KBM-7 (cell line): ENCODE results near the gene SAMD4A.

Source experiments
- DNase-seq: peaks from one replicate; pipeline ENCODE4 v3.0.0-alpha.2; 2015
- in situ Hi-C: fragments of 300-500 bp; cut with MboI; formaldehyde crosslinking; loops from 2 replicates; pipeline ENCODE4 v1.14.3; 2020; ENCODE audit warnings: low sequenced_read_pairs, low pct_unique_long_range_greater_than_20kb, mixed read lengths

The SAMD4A gene

DNA sequence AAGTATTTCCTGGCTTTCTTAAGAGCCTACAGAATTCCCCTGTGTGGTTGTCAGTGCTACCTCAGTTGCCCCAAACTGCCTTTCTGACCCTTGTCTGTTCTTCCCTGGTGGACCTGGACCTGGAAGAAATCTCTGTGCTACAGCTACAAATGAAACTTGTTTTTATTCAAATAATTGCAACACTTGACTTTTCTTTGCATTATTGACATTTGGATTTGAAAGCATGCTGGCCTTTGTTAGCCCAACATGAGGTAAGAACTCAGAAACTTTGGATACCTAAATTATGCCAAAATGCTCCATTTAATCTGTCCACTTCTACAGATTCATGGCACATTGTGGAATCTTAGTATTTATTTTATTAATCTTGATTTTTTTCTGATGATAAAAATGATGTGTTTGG is 142.9 kb downstream of the SAMD4A start:
- in situ Hi-C loops, result no loop called here

GRCh38 chr14:54711312-54711711 is 144.4 kb downstream of the SAMD4A start:
- in situ Hi-C loops, result no loop called here
- no peak for DNase-seq

More for the DNA sequence above, 142.9 kb downstream of the SAMD4A start:
- no peak for DNase-seq

DNA sequence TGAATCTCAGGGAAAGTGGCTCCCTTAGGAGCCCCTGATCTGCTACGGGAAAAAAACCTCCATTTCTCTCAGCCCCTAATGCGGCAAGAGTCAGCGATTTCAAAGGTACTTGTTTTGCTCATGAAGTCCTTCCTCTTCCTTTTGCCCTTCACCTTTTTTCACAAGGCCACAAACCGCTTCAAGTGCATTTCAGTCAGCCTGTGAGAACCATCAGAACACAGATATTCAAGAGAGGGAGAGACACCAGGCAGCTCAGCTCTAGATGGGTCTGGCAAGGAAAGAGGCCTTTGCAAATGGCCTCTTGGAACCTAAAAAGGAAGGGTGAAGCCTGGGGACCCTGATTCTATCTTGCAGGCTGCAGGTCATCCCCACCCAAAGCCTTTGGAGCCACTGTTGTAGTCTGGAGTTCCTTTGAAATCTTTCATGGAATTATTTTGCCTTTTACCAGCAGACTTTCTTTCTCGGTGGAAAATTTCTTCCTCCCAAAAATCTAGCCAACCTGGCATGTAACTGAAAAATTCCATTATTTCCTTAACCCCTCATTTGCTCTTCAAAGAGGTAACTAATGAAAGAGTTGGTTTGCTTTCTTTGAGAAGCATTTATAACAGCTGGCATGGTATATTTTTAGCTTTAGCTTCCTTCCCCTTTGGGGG is 145.0 kb downstream of the SAMD4A start:
- in situ Hi-C loops, result no loop called here
- no peak for DNase-seq

DNA sequence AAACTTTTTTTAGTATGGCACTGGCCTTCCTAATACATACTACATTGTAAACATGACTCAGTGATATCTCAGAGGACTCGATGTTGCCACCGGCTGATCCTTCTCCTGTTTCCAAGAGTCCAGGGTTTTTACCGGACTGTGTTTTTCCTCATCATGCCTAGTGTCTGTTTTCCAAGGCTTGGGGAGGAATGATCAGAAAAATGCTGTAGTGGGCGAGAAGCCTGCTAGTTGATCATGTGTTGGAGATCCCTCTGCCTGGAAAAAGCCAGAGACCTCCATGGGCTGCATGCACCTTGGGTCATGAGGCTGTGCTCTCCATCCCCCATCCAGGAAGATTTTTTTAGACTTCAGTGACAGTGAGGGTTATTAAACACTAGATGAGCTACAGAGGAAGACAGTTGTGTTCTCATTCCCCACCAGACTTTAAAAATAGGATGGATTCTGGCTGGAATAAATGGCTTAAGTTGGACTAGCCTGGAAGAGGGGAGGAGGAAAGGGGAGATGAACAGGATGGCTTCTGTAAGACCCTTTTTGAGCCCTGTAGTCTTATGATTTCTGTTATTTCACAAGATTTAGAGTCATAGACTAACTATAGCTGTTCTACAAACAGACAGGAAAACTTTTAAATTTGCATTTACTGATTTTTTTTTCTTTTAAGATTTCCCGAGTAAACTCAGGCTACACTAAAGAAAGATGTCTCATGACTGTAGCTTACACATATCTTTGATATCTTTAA is 145.7 kb downstream of the SAMD4A start:
- DNase-seq, result peak; percentile 26
- in situ Hi-C loops, result no loop called here

DNA sequence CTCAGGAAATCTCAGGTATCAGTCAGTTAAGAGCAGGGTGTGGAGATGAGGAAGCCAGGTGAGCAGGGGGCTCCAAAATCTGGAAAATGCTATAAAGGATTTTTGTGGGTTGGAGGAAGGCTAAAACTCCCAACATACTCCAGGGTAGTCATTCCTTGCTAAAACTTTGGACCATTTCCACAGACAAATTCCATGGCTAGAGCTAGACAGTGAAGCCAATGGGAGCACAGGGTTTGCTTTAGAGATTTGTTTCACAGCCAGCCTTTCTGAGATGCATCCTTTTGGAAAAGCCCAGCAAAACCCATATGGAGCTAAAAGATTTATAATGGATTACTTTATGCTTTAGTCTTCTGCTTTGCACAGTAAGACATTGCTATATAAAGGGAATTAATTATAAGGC is 146.5 kb downstream of the SAMD4A start:
- in situ Hi-C loops, result no loop called here
- no peak for DNase-seq

DNA sequence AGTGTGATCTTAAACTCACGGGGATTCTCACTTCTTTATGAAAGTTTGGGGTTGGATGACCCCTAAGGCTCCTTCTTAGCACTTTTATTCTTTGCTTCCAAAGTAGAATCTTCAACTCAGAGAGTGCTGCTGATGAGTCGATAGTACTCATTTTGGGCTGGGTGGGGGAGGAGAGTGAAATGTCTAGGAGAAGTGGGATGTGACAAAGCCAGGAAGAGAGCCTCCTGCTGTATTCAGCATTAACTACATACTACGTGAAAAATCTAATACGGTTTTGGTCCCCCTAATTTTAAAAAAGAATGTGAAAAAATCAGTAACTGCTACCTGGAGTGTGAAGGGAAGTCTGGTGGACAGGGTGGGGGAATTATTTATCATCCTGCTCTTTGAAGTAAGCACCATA is 148.3 kb downstream of the SAMD4A start:
- in situ Hi-C loops, result no loop called here

GRCh38 chr14:54715811-54716210 is 148.9 kb downstream of the SAMD4A start:
- in situ Hi-C loops, result no loop called here
- no peak for DNase-seq

More for the DNA sequence above, 148.3 kb downstream of the SAMD4A start:
- DNase-seq, result no peak

GRCh38 chr14:54716862-54717261 is 149.9 kb downstream of the SAMD4A start:
- in situ Hi-C loops, result no loop called here
- DNase-seq, result no peak

GRCh38 chr14:54718046-54718445 is 151.1 kb downstream of the SAMD4A start:
- no peak for DNase-seq
- in situ Hi-C loops, result no loop called here

DNA sequence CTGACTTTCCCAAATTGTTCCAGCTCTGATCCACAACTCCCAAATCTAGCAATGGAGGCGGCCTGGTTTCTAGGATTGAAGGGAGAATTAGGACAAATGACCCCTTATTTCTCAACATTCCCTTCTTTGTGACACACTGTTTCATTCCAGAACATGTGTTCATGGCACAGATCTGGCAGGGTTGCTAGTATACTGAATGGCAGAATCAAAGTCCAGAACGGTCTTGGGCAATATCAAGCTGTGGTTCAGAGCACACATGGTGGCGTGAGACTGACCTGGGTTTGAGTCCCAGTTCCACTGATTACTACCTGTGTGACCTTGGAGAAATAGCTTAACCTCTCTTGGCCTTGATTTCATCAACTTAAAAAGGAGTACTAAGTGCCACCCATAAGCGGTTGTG is 152.5 kb downstream of the SAMD4A start:
- no peak for DNase-seq
- in situ Hi-C loops, result no loop called here

GRCh38 chr14:54722791-54723432 is 156.0 kb downstream of the SAMD4A start:
- in situ Hi-C loops, result no loop called here
- DNase-seq, result peak; percentile 48

GRCh38 chr14:54724123-54724522 is 157.2 kb downstream of the SAMD4A start:
- DNase-seq, result no peak
- in situ Hi-C loops, result no loop called here

DNA sequence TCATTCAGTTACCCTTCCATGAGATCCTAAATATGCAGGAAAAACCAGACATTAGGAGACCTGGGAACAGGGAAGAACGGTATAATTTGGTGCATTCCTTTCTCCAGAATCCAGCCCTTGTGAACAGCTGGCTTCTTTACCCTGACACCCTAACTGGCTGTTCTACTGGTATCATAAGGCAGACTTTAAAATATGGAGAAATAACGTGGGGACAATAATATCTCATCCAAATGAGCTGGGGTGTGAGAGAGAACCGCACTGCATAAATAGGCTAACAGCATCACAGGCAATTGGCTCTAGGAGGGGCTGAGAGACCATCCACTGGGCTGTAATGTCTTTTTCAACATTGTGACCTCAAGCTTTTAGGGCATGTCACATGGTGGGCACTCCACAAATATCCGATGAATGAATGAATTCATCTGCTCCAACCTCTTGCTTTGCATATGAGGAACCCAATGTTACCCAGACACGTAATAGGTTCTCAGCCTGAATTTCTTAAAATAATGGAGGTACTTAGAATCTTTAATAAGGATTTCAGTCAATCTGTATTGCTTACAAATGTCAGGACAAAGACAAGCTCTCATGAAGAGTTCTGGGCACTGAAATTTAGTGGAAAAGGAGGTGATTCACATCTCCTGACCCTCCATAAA is 157.9 kb downstream of the SAMD4A start:
- in situ Hi-C loops, result no loop called here
- DNase-seq, result no peak

- DNase-seq, result no peak
- in situ Hi-C loops, result no loop called here
These were observed 159.1 kb downstream of the SAMD4A start for GRCh38 chr14:54725998-54726397.

DNA sequence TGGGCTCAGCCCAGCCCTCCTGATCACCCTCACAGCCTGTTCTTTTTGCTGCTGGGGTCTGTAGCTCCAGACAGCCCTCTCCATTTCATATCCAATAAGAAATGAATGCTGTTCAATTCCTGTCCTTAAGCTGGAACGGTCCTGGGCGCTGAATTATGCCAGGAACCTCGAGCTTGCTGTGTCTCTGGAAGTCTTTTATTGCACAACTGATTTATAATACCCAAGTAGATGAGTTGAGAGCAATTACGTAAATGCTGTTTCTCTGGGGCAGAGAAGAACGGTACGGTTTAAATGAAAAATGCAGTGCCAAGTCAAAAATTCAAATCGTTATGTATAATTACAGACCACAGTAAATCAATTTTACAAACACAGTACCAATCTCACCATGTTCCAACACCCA is 161.0 kb downstream of the SAMD4A start:
- no peak for DNase-seq
- in situ Hi-C loops, result no loop called here

DNA sequence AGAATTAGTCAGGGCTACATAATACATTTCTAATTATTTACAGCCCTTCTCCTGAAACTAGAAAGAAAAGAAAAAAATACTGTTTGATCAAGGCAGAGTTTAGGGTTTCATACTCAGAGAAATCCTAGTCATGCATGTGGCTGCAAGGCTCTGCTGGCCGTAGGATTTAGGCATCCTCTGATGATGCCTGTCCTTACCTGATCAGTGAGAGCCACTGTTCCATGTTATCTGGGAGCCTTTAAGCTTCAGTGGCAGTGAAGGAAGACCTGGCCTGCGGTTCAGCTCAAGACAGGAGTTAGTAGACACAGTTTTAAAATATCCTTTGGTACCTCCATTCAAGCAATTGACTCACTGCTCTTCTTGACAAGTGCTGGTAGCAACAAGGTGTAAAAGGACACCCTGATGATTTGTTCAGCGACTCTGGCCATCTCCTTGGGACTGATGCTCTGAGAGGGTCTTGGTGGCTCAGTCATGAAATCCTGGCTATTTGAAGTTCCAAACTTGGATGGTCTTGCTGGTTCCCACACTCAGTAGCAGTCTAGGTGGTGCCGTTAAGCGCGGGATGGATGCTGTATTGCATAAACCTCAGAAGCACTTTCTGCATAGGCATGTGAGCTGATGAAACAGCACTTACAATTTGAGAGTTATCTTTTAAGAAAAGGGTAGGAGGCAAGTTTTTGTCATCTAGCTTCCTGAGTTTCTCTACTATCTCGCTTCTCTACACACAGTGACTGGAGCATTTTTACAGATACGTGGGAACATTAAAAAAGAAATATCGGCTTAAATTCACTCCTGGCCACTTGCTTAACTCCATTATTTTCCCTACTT is 162.0 kb downstream of the SAMD4A start:
- in situ Hi-C loops, result no loop called here
- DNase-seq, result no peak

- in situ Hi-C loops, result no loop called here
These were observed 163.4 kb downstream of the SAMD4A start for GRCh38 chr14:54730156-54730961.

DNA sequence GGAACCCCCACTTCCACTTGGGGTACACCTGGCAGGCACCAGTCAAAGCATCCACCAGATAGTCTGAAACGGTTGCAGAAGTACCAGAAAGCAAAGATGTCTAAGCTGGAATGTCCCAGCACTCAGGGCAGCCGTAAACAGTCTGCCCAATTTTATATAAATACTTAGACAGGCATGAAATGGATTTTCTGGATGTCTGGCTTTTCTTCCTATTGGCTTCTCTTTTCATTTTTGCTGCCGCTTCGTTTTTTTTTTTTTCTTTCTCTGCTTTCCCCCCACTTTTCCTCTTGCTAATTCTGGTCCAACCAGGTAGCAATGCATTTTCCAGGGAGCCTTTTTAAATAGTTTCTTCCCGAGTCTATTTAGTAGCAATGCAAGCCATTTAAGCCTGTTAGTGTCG is 168.0 kb downstream of the SAMD4A start:
- in situ Hi-C loops, result no loop called here
- no peak for DNase-seq

More at GRCh38 chr14:54730156-54730961, 163.4 kb downstream of the SAMD4A start:
- DNase-seq, result peak; percentile 76
